MM.1S (cell line): Measurements from ENCODE around the gene C10orf105.

Source experiments
- EZH2 ChIP-seq: fragments of 300-600 bp; sonication (generic); optimal IDR thresholded peaks from 2 replicates; pipeline ENCODE3; 2017; ENCODE audit warnings: low read depth, mild to moderate bottlenecking, antibody characterized with exemption, low read length, mixed read lengths
- TF ChIP-seq, protein P1 (sequence below): fragments of 300-600 bp; sonication (generic); IDR thresholded peaks from 2 replicates; pipeline ENCODE4 v1.5.1; 2016; ENCODE audit warnings: antibody characterized with exemption, low read length, mixed read lengths

DNA sequence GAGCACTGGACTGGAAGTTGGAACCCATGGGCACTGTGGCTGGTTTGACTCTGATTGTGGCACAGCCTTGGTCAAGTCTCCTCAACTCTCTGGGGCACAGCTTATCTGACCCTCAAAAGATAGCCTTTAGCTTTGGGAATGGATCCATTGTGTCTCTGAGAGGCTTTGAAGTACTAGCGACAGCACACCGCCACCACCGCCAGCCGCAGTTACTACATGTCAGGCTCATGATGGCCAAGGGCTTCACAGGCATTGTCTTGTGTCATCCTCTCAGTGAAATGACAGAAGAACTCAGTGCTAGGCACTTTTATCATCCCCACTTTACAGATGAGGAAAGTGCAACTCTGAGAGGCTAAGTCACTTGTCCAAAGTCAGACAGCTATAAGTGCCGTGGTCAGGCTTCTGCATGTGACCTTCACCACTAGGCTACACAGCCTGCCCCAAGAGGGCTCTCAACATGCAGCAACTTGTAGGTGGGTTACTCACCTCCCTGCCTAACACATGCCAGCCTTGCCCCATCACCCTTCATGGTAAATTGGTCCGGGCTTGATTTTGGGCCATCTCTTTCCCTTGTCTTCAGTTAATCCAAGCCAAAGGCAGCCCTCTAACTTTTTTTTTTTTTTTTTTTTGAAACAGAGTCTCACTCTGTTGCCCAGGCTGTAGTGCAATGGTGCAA, 44.1 kb downstream of the C10orf105 start:
- TF ChIP-seq, protein P1, sequence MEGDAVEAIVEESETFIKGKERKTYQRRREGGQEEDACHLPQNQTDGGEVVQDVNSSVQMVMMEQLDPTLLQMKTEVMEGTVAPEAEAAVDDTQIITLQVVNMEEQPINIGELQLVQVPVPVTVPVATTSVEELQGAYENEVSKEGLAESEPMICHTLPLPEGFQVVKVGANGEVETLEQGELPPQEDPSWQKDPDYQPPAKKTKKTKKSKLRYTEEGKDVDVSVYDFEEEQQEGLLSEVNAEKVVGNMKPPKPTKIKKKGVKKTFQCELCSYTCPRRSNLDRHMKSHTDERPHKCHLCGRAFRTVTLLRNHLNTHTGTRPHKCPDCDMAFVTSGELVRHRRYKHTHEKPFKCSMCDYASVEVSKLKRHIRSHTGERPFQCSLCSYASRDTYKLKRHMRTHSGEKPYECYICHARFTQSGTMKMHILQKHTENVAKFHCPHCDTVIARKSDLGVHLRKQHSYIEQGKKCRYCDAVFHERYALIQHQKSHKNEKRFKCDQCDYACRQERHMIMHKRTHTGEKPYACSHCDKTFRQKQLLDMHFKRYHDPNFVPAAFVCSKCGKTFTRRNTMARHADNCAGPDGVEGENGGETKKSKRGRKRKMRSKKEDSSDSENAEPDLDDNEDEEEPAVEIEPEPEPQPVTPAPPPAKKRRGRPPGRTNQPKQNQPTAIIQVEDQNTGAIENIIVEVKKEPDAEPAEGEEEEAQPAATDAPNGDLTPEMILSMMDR, result no peak
- no peak for TF ChIP-seq EZH2
